Measurements from ENCODE around the gene CPB2. TPM values are rescaled to one million over a fixed set of nuclear protein-coding genes. Genes with fewer than 3 reads are reported as not detected.

Gene CPB2
- total and polyA plus RNA-seq, 2 of the 8 experiments (the other 6 are each of a cell fraction or from before 2014, with no cell fraction given), result not detected

GRCh38 chr13:46075811-46076210 is 29.0 kb downstream of the CPB2 start:
- no peak overlapping the region for H2AFZ ChIP-seq (ENCODE audit: low read length)
- WGBS, 2 experiments (ENCODE audit: extremely low coverage in 1 of 2, insufficient coverage in 1 of 2, insufficient read length in 1 of 2, insufficient replicate concordance in 2 of 2, low coverage in 1 of 2, low lambda C conversion rate in 2 of 2, missing lambda C conversion rate in 1 of 2), result 91% methylated on average over 1 of the region's 1 CpG; no CpG with 5 or more reads in 1 of the 2 experiments
- no peak for TF ChIP-seq EP300 (IDR thresholded peaks at IDR 0.05; ENCODE audit: borderline replicate concordance in 1 of 2, low read depth in 2 of 2, low read length in 2 of 2)
- no peak for TF ChIP-seq GTF2F1 (IDR thresholded peaks at IDR 0.05; ENCODE audit: borderline replicate concordance, low read depth, low read length)
- no peak for TF ChIP-seq NANOG (IDR thresholded peaks at IDR 0.05; ENCODE audit: insufficient read depth, low read depth, low read length, poor library complexity, severe bottlenecking)
- TF ChIP-seq SP1 (IDR thresholded peaks at IDR 0.05; ENCODE audit: low read depth, low read length), result no peak
- TF ChIP-seq POLR2AphosphoS5 (IDR thresholded peaks at IDR 0.05; ENCODE audit: low read depth, low read length), result no peak
- no peak for TF ChIP-seq TAF1 (IDR thresholded peaks at IDR 0.05; ENCODE audit: low read depth, low read length)
- no peak for TF ChIP-seq SP2 (IDR thresholded peaks at IDR 0.05; ENCODE audit: low read length)
- TF ChIP-seq PHF8 (conservative IDR thresholded peaks at IDR 0.05; ENCODE audit: low read depth, low read length), result no peak
- TF ChIP-seq CHD1 (IDR thresholded peaks at IDR 0.05; ENCODE audit: low read depth, low read length), result no peak
- TF ChIP-seq CREB1 (IDR thresholded peaks at IDR 0.05), result no peak

More at GRCh38 chr13:46075811-46076210, 29.0 kb downstream of the CPB2 start:
- Histone ChIP-seq H2BK120ac (replicated peaks; ENCODE audit: low read depth, low read length) (no peak overlapping the region), H3K4me3 (ENCODE audit: extremely low read depth in 1 of 4, insufficient read depth in 2 of 4, low read depth in 3 of 4, low read length in 4 of 4) (no peak overlapping the region), H3K79me1 (ENCODE audit: low read depth, low read length) (no peaks in the 10 kb centered on the region), H3K23ac (ENCODE audit: insufficient read length) (no peak overlapping the region), H3K9me3 (ENCODE audit: insufficient read depth in 2 of 2, low read depth in 1 of 2, low read length in 1 of 2) (peaks cover 3 to 4% of the 10 kb centered on the region in 2 experiments; a peak in 1 of 4 replicates), H4K8ac (ENCODE audit: extremely low read depth, insufficient read depth, low read length) (no peak overlapping the region), H3K9ac (replicated peaks in 1 of 4; ENCODE audit: extremely low read depth in 1 of 4, low read depth in 3 of 4, low read length in 3 of 4) (no peak overlapping the region), H4K20me1 (replicated peaks in 1 of 2; ENCODE audit: control insufficient read depth in 1 of 2, insufficient read depth in 2 of 2, low read length in 2 of 2) (no peaks in the 10 kb centered on the region), H3K23me2 (ENCODE audit: low read depth, low read length) (no peaks in the 10 kb centered on the region), H4K91ac (replicated peaks; ENCODE audit: insufficient read length, low read length) (no peak overlapping the region), H3K27ac (ENCODE audit: low read depth, low read length) (no peak overlapping the region), H3K27me3 (replicated peaks in 1 of 4; ENCODE audit: control insufficient read depth in 3 of 4, extremely low read depth in 1 of 4, insufficient read depth in 3 of 4, low read length in 3 of 4) (no peaks in the 10 kb centered on the region), H3K18ac (ENCODE audit: extremely low read depth, low read length) (no peak overlapping the region), H4K5ac (ENCODE audit: insufficient read length, low read depth, low read length) (no peak overlapping the region), H3K56ac (replicated peaks; ENCODE audit: insufficient read length, low read depth, low read length) (no peak overlapping the region), H3K4me1 (replicated peaks in 1 of 4; ENCODE audit: control insufficient read depth in 3 of 4, insufficient read depth in 4 of 4, low read length in 3 of 4) (no peaks in the 10 kb centered on the region), H3K4ac (replicated peaks; ENCODE audit: insufficient read length, low read depth, low read length) (no peak overlapping the region), H2BK15ac (ENCODE audit: low read length) (no peak overlapping the region), H3K14ac (ENCODE audit: insufficient read length) (no peak overlapping the region), H3K36me3 (ENCODE audit: control insufficient read depth in 2 of 4, insufficient read depth in 4 of 4, low read length in 3 of 4) (no peaks in the 10 kb centered on the region), H2AK5ac (ENCODE audit: low read depth, low read length) (no peak overlapping the region), H3K79me2 (ENCODE audit: control insufficient read depth in 1 of 2, insufficient read depth in 2 of 2, low read length in 2 of 2) (no peaks in the 10 kb centered on the region), H2BK20ac (ENCODE audit: low read length) (no peak overlapping the region), H3K4me2 (ENCODE audit: insufficient read depth in 1 of 2, low read depth in 2 of 2, low read length in 2 of 2) (no peak overlapping the region), H2BK5ac (ENCODE audit: low read depth, low read length) (no peak overlapping the region), H2BK12ac (ENCODE audit: low read depth, low read length) (no peak overlapping the region)
- DNase-seq (ENCODE audit: low read depth in 1 of 2, low spot score in 2 of 2) (no peak), FAIRE-seq (no peak)
- POLR2A ChIA-PET (ENCODE audit: partially characterized antibody), result no interaction called here
- CTCF ChIA-PET (ENCODE audit: partially characterized antibody), result interaction anchor here (1.4 to 1.5 kb wide), 2 partner anchors 44 to 85 kb away, joined by 3 to 4 read pairs; no protein-coding TSS in a partner anchor

All from H1 (cell line).